Right atrium auricular region (tissue), 2 donors: Measurements from ENCODE around the gene RPL18. TPM values are rescaled to one million over a fixed set of nuclear protein-coding genes. Genes with fewer than 3 reads are reported as not detected.
A peak's percentile ranks its signal among the peaks of the same experiment; 100 is the strongest.

ENCODE experiments used
- DNase-seq: peaks from one replicate; pipeline ENCODE4 v3.0.0-alpha.2; 2019; ENCODE audit warnings: low spot score
- H3K27ac ChIP-seq, 2 donors: fragments of 200-600 bp; sonication (generic); 1 replicate in 1 of 2; 2 replicates in 1 of 2; pipeline ENCODE4 v1.5.1; 2016 to 2019
- H3K27me3 ChIP-seq, 2 donors: fragments of 200-600 bp; sonication (generic); one replicate each; pipeline versions ENCODE4 v1.5.1 to v1.6.0; 2017 to 2019
- H3K36me3 ChIP-seq: fragments of 200-600 bp; sonication (generic); one replicate; pipeline ENCODE4 v1.5.1; 2016
- H3K4me1 ChIP-seq, 2 donors: fragments of 200-600 bp; sonication (generic); one replicate each; pipeline versions ENCODE4 v1.5.1 to v1.6.0; 2017 to 2019
- H3K4me3 ChIP-seq, 2 donors: fragments of 200-600 bp; sonication (generic); 1 replicate in 1 of 2; 2 replicates in 1 of 2; pipeline ENCODE4 v1.5.1; 2017 to 2019; ENCODE audit warnings: mild to moderate bottlenecking in 1 of 2, moderate library complexity in 1 of 2
- H3K9me3 ChIP-seq, 2 donors: fragments of 200-600 bp; sonication (generic); one replicate each; pipeline ENCODE4 v1.5.1; 2019
- total RNA-seq, 2 donors: library from RNA; depleted of rRNA; stranded (reverse); fragments of >200 nt; gene quantifications; one replicate each; pipeline ENCODE4 v1.1.0, GENCODE V29; 2016
- TF ChIP-seq, protein P1 (sequence below), 2 donors: fragments of 200-600 bp; sonication (generic); IDR thresholded peaks; one replicate each; pipeline ENCODE4 v1.5.1; 2019; ENCODE audit warnings: antibody characterized with exemption in 2 of 2

The RPL18 gene
- total RNA-seq, 2 donors from 2014 or later: 846 to 1,334 TPM

DNA sequence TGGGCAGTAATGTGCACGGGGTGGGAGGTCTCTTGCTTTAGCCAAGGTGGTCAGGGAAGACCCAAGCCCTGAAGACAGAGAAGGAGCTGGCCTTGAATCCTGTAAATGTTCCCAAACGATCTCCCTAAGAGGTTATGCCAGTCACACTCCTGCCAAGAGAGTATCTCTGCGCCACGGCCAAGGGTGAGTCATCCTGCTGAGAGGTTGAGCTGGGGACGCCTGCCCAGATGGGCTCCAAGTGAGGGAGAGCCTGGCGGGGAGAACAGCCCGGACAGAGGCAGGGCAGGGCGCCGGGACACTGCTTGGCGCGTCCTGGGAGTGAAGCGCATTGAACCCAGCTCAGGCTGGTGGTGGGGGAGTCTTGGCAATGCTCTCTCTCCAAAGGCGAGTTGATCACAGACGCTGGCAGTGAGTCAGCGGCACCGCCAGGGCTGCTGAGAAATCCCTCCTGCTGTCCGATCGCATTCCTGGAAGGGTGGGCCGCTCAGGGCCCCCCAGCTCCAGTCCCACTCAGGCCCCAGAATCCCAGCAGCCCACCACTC lies 50.6 kb downstream of the RPL18 start:
- H3K9me3 ChIP-seq: no peaks in the 10 kb centered on the region
- DNase-seq: peak; percentile 91
- H3K36me3 ChIP-seq: no peaks in the 10 kb centered on the region
- TF ChIP-seq, protein P1, sequence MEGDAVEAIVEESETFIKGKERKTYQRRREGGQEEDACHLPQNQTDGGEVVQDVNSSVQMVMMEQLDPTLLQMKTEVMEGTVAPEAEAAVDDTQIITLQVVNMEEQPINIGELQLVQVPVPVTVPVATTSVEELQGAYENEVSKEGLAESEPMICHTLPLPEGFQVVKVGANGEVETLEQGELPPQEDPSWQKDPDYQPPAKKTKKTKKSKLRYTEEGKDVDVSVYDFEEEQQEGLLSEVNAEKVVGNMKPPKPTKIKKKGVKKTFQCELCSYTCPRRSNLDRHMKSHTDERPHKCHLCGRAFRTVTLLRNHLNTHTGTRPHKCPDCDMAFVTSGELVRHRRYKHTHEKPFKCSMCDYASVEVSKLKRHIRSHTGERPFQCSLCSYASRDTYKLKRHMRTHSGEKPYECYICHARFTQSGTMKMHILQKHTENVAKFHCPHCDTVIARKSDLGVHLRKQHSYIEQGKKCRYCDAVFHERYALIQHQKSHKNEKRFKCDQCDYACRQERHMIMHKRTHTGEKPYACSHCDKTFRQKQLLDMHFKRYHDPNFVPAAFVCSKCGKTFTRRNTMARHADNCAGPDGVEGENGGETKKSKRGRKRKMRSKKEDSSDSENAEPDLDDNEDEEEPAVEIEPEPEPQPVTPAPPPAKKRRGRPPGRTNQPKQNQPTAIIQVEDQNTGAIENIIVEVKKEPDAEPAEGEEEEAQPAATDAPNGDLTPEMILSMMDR (IDR thresholded peaks at IDR 0.05): no peak
- H3K4me3 ChIP-seq: no peak overlapping the region
- H3K4me1 ChIP-seq: peaks cover 0 to 14% of the 10 kb centered on the region in 2 donors
- no peaks in the 10 kb centered on the region for H3K27me3 ChIP-seq
- H3K27ac ChIP-seq: peak overlapping the region; percentile 80 to 82

Other genes with a start within 250 kb of the RPL18 start
- gene KDELR1, start 227.6 kb downstream of the RPL18 start, total RNA-seq: 10 to 100 TPM; 74.1 to 82.0 TPM
- under 1 TPM; 0.31 to 0.33 TPM for gene GRIN2D, start 225.5 kb downstream of the RPL18 start, total RNA-seq
- gene GRWD1, start 173.2 kb downstream of the RPL18 start, total RNA-seq: 10 to 100 TPM; 10.8 to 19.8 TPM
- under 1 TPM; 0.26 to 0.31 TPM for gene KCNJ14, start 163.6 kb downstream of the RPL18 start, total RNA-seq
- 10 to 100 TPM; 13.3 to 22.5 TPM for gene CYTH2, start 149.8 kb downstream of the RPL18 start, total RNA-seq
- 1 to 10 TPM; 1.3 to 1.6 TPM for gene LMTK3, start 107.3 kb downstream of the RPL18 start, total RNA-seq
- not detected for gene SULT2B1, start 67.0 kb downstream of the RPL18 start, total RNA-seq
- gene SPACA4, start 12.4 kb downstream of the RPL18 start, total RNA-seq: not detected
- gene FAM83E, start 4.1 kb downstream of the RPL18 start, total RNA-seq: not detected
- gene SPHK2, start 328 bp upstream of the RPL18 start, total RNA-seq: 1 to 10 TPM; 6.2 to 8.0 TPM
- 1 to 10 TPM; 2.8 to 5.9 TPM for gene DBP, start 18.2 kb upstream of the RPL18 start, total RNA-seq
- 10 to 100 TPM in 1 of 2 donors, 1 to 10 TPM in 1; 3.4 to 13.3 TPM for gene CA11, start 27.0 kb upstream of the RPL18 start, total RNA-seq
- gene NTN5, start 53.8 kb upstream of the RPL18 start, total RNA-seq: under 1 TPM in 1 of 2 donors, not detected in 1; 0.16 TPM
- gene FUT2, start 76.8 kb upstream of the RPL18 start, total RNA-seq: not detected
- gene MAMSTR, start 100.5 kb upstream of the RPL18 start, total RNA-seq: 1 to 10 TPM in 1 of 2 donors, under 1 TPM in 1; 0.70 to 2.4 TPM
- 10 to 100 TPM; 13.6 to 22.9 TPM for gene RASIP1, start 121.4 kb upstream of the RPL18 start, total RNA-seq
- gene IZUMO1, start 127.7 kb upstream of the RPL18 start, total RNA-seq: not detected
- gene FUT1, start 133.5 kb upstream of the RPL18 start, total RNA-seq: 1 to 10 TPM; 3.1 to 3.3 TPM
- gene FGF21, start 136.3 kb upstream of the RPL18 start, total RNA-seq: not detected
- 10 to 100 TPM; 32.3 to 37.5 TPM for gene BCAT2, start 191.9 kb upstream of the RPL18 start, total RNA-seq
- 1 to 10 TPM; 3.7 to 6.3 TPM for gene HSD17B14, start 217.3 kb upstream of the RPL18 start, total RNA-seq
- gene PLEKHA4, start 249.4 kb upstream of the RPL18 start, total RNA-seq: 10 to 100 TPM; 22.4 to 25.1 TPM